Spleen (tissue), 7 donors: Measurements from ENCODE around the gene TMEM89.

Experiments used
- CTCF ChIP-seq, 11 experiments: fragments of 200-600 bp in 7 of 11; fragments of 450-650 bp in 4 of 11; sonication (generic) in 4 of 11; IDR thresholded peaks in 8 of 11; conservative IDR thresholded peaks in 3 of 11; 1 replicate in 7 of 11; 2 replicates in 4 of 11; pipeline versions ENCODE4 v1.4.0 to v1.8.0; 2016 to 2021; ENCODE audit warnings: antibody characterized with exemption in 11 of 11, inconsistent platforms in 4 of 11, mild to moderate bottlenecking in 1 of 11
- POLR2A ChIP-seq, 3 donors: fragments of 450-650 bp; IDR thresholded peaks; one replicate each; pipeline ENCODE4 v1.5.1; 2017; ENCODE audit warnings: antibody characterized with exemption in 3 of 3, mild to moderate bottlenecking in 1 of 3
- POLR2AphosphoS5 ChIP-seq, 3 donors: sonication (generic); formaldehyde crosslinking; IDR thresholded peaks; one replicate each; pipeline ENCODE4 v1.5.1; 2017; ENCODE audit warnings: antibody characterized with exemption in 3 of 3
- donor health status: DM: no; HTN: no; CAD: no; lungs with moderate emphysema.
- donor health status: DM: no; HTN: no; CAD: no.
- donor health status: DM: no; HTN: no; CAD: no.

- TF ChIP-seq CTCF (IDR thresholded peaks at IDR 0.05 in 8 of 11, conservative IDR thresholded peaks at IDR 0.05 in 3 of 11), result no peak
- no peak for TF ChIP-seq POLR2A (IDR thresholded peaks at IDR 0.05)
- TF ChIP-seq POLR2AphosphoS5 (IDR thresholded peaks at IDR 0.05), result no peak
Observed at GRCh38 chr3:48648188-48648850, 26.8 kb upstream of the TMEM89 start.
